Measurements from ENCODE around the gene TRMT2B. TPM values are rescaled to one million over a fixed set of nuclear protein-coding genes. Genes with fewer than 3 reads are reported as not detected.

The TRMT2B gene
- total RNA-seq, 1 donor from 2014 or later = 11.0 TPM

DNA sequence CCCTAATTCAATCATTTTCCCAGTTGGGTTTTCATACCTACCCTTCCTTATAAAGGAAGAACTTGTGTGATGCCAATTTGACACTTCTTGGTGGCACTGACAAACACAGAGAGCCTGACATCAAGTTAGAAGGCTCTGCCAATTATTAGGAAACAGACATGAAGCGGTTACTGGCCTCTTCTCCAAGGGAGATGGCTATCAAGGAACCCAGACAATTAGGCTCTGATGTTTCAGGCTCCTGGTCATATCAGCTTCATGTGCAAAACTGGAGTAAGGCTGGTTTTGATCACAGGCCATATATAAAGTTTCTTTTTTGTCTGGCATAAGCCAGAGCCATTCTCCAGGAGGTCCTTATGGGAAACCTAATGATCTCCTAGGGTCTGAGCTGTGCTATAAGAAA, 82.0 kb downstream of the TRMT2B start:
- Mint-ChIP-seq H3K27ac (ENCODE audit: unreplicated experiment) (no peak overlapping the region), H3K4me1 (ENCODE audit: unreplicated experiment) (peaks cover 2% of the 10 kb centered on the region), H3K4me3 (ENCODE audit: unreplicated experiment) (no peak overlapping the region), H3K36me3 (ENCODE audit: unreplicated experiment) (no peaks in the 10 kb centered on the region), H3K27me3 (ENCODE audit: unreplicated experiment) (no peaks in the 10 kb centered on the region), H3K9me3 (ENCODE audit: unreplicated experiment) (peaks cover 17% of the 10 kb centered on the region)
- no peak for DNase-seq (ENCODE audit: extremely low spot score, unreplicated experiment)
- TF ChIP-seq, protein P1, sequence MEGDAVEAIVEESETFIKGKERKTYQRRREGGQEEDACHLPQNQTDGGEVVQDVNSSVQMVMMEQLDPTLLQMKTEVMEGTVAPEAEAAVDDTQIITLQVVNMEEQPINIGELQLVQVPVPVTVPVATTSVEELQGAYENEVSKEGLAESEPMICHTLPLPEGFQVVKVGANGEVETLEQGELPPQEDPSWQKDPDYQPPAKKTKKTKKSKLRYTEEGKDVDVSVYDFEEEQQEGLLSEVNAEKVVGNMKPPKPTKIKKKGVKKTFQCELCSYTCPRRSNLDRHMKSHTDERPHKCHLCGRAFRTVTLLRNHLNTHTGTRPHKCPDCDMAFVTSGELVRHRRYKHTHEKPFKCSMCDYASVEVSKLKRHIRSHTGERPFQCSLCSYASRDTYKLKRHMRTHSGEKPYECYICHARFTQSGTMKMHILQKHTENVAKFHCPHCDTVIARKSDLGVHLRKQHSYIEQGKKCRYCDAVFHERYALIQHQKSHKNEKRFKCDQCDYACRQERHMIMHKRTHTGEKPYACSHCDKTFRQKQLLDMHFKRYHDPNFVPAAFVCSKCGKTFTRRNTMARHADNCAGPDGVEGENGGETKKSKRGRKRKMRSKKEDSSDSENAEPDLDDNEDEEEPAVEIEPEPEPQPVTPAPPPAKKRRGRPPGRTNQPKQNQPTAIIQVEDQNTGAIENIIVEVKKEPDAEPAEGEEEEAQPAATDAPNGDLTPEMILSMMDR (IDR thresholded peaks at IDR 0.05) = no peak

DNA sequence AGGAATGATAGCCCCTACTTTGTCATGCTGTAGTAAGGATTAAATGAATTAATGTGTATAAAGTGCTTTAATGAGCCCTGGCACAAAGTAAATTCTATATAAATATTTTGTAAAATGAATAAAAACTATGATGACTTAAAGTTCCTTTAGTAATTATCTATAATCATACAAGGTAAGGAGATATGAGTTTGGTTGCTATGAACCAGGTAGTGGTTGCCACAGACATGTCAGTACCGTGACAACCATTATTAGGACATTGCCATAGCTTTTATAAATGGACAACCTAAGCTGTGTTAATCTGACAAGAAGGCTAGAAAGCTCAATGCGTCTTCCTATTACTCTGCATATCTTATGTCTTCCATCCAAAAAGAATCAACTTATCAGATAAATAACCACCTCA, 82.5 kb downstream of the TRMT2B start, which contains the start of gene ARL13A:
ARL13A (plus strand) TSS at position 301 of the 400 bp plus-strand sequence. CDS start 3,982 bp downstream, outside the sequence.
- H3K36me3 Mint-ChIP-seq (ENCODE audit: unreplicated experiment) = no peaks in the 10 kb centered on the region
- no peak for DNase-seq (ENCODE audit: extremely low spot score, unreplicated experiment)
- TF ChIP-seq, protein P1 (IDR thresholded peaks at IDR 0.05) = no peak
- no peaks in the 10 kb centered on the region for H3K27me3 Mint-ChIP-seq (ENCODE audit: unreplicated experiment)
- H3K9me3 Mint-ChIP-seq (ENCODE audit: unreplicated experiment) = peaks cover 22% of the 10 kb centered on the region
- no peak within 1 kb of the TSS for H3K27ac Mint-ChIP-seq (ENCODE audit: unreplicated experiment)
- no peak within 1 kb of the TSS for H3K4me3 Mint-ChIP-seq (ENCODE audit: unreplicated experiment)
- H3K4me1 Mint-ChIP-seq (ENCODE audit: unreplicated experiment) = peaks cover 2% of the 10 kb centered on the region

DNA sequence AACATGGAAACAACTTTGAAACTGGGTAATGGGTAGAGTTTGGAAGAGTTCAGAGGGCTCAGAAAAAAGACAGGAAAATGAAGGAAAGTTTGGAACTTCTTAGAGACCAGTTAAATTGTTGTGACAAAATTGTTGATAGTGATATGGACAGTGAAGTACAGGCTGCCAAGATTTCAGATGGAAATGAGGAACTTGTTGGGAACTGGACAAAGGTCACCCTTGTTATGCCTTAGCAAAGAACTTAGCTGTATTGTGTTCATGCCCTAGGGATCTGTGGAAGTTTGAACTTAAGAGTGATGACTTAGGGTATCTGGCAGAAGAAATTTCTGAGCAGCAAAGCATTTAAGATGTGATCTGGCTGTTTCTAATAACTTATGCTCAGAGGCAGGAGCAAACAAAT, 87.5 kb downstream of the TRMT2B start:
- H3K27ac Mint-ChIP-seq (ENCODE audit: unreplicated experiment) = no peak overlapping the region
- no peak for DNase-seq (ENCODE audit: extremely low spot score, unreplicated experiment)
- TF ChIP-seq, protein P1 (IDR thresholded peaks at IDR 0.05) = no peak
- no peaks in the 10 kb centered on the region for H3K4me1 Mint-ChIP-seq (ENCODE audit: unreplicated experiment)
- no peaks in the 10 kb centered on the region for H3K36me3 Mint-ChIP-seq (ENCODE audit: unreplicated experiment)
- H3K4me3 Mint-ChIP-seq (ENCODE audit: unreplicated experiment) = no peak overlapping the region
- no peaks in the 10 kb centered on the region for H3K27me3 Mint-ChIP-seq (ENCODE audit: unreplicated experiment)
- peaks cover 29% of the 10 kb centered on the region for H3K9me3 Mint-ChIP-seq (ENCODE audit: unreplicated experiment)

DNA sequence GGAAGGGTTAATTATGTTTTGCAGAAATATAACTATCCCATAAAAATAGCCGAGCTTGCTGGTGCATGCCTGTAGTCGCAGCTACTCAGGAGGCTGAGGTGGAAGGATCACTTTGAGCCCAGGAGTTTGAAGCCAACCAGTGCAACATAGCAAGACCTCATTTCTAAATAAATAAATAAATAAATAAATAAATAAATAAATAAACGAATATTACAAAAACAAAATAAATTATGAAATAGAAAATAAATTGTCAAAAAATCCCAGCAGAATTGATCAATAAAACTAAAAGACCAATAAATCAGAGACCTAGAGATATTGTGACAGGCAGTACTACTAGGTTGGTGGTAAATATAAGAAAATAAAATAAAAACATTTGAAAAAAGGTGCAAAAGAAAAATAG, 89.1 kb downstream of the TRMT2B start:
- H3K27ac Mint-ChIP-seq (ENCODE audit: unreplicated experiment) = no peak overlapping the region
- H3K4me1 Mint-ChIP-seq (ENCODE audit: unreplicated experiment) = no peaks in the 10 kb centered on the region
- no peak for DNase-seq (ENCODE audit: extremely low spot score, unreplicated experiment)
- TF ChIP-seq, protein P1 (IDR thresholded peaks at IDR 0.05) = no peak
- no peak overlapping the region for H3K4me3 Mint-ChIP-seq (ENCODE audit: unreplicated experiment)
- no peaks in the 10 kb centered on the region for H3K27me3 Mint-ChIP-seq (ENCODE audit: unreplicated experiment)
- no peaks in the 10 kb centered on the region for H3K36me3 Mint-ChIP-seq (ENCODE audit: unreplicated experiment)
- H3K9me3 Mint-ChIP-seq (ENCODE audit: unreplicated experiment) = peaks cover 28% of the 10 kb centered on the region

Other genes starting within 250 kb of the TRMT2B start
- gene CSTF2, start 231.7 kb downstream of the TRMT2B start, total RNA-seq = 12.2 and 14.8 TPM in 2 replicates
- gene NOX1, start 177.8 kb downstream of the TRMT2B start, total RNA-seq = not detected in 2 replicates
- gene XKRX, start 123.2 kb downstream of the TRMT2B start, total RNA-seq = not detected in 2 replicates
- gene ARL13A, start 82.4 kb downstream of the TRMT2B start, total RNA-seq = not detected in 2 replicates
- 1.8 and 2.2 TPM in 2 replicates for gene TMEM35A, start 26.8 kb upstream of the TRMT2B start, total RNA-seq
- 3.1 and 5.5 TPM in 2 replicates for gene CENPI, start 46.1 kb upstream of the TRMT2B start, total RNA-seq
- gene DRP2, start 167.7 kb upstream of the TRMT2B start, total RNA-seq = 0.05 TPM in 1 of 2 replicates, not detected in the other
- 0.24 TPM in 1 of 2 replicates, not detected in the other for gene TAF7L, start 239.2 kb upstream of the TRMT2B start, total RNA-seq

Data from osteocyte (in vitro differentiated cells).